IMR-90 (cell line): ENCODE measurements around the gene AMBP. TPM values are rescaled to one million over a fixed set of nuclear protein-coding genes. Genes with fewer than 3 reads are reported as not detected.

ENCODE experiments used
- ATAC-seq: fragments of 200-7000 bp; cut with Tn5 transposase; 2 replicates; pipeline ENCODE4 v1.9.1; 2020; ENCODE audit warnings: low read depth, mild to moderate bottlenecking, moderate library complexity
- BruUV-seq: library from RNA; stranded (reverse); fragments of 400-500 nt; replicated peaks from 2 replicates; lab custom pipeline; 2021; lab: Mats Ljungman, UMichigan
- CTCF ChIA-PET: fragments of 300-600 bp; formaldehyde crosslinking; extraction: SDS; loops from one replicate; lab custom pipeline; 2021; ENCODE audit warnings: antibody characterized with exemption; lab: Yijun Ruan, JAX
- POLR2A ChIA-PET: fragments of 300-600 bp; sonication (Branson Sonifier 250); formaldehyde crosslinking; loops from one replicate; lab custom pipeline; 2022; ENCODE audit warnings: antibody characterized with exemption; ENCODE audit not compliant: unreplicated experiment; lab: Charles Lee
- DNase-seq: peaks from one replicate; pipeline ENCODE4 v3.0.0; 2013
- H2AFZ ChIP-seq: replicated peaks from 2 replicates; pipeline ENCODE3; 2013; ENCODE audit warnings: low read length, mild to moderate bottlenecking; ENCODE audit not compliant: poor library complexity
- H2AK5ac ChIP-seq: 2 replicates; pipeline ENCODE4 v1.6.1; 2013; ENCODE audit warnings: low read depth, low read length, inconsistent platforms
- H2AK9ac ChIP-seq: replicated peaks from 2 replicates; pipeline ENCODE3; 2013; ENCODE audit warnings: mild to moderate bottlenecking, low read depth, low read length, moderate library complexity; ENCODE audit not compliant: poor library complexity
- H2BK120ac ChIP-seq: 2 replicates; pipeline ENCODE4 v1.6.1; 2013; ENCODE audit warnings: low read depth, low read length, inconsistent platforms
- H2BK15ac ChIP-seq: 3 replicates; pipeline ENCODE4 v1.6.1; 2013; ENCODE audit warnings: low read depth, low read length, inconsistent platforms
- H2BK20ac ChIP-seq: 2 replicates; pipeline ENCODE4 v1.6.1; 2013; ENCODE audit warnings: low read depth, mild to moderate bottlenecking, inconsistent platforms, low read length, moderate library complexity
- H2BK5ac ChIP-seq: 2 replicates; pipeline ENCODE4 v1.6.1; 2013; ENCODE audit warnings: mild to moderate bottlenecking, low read depth, low read length, inconsistent platforms; ENCODE audit not compliant: poor library complexity, severe bottlenecking
- H3K14ac ChIP-seq: replicated peaks from 2 replicates; pipeline ENCODE4 v1.6.1; 2013; ENCODE audit warnings: low read depth, low read length, inconsistent platforms
- H3K18ac ChIP-seq: 2 replicates; pipeline ENCODE4 v1.6.1; 2013; ENCODE audit warnings: low read depth, low read length, control low read depth
- H3K23ac ChIP-seq: 2 replicates; pipeline ENCODE4 v1.6.1; 2013; ENCODE audit warnings: low read depth, low read length, inconsistent platforms
- H3K27ac ChIP-seq: 2 replicates; pipeline ENCODE4 v1.5.1; 2013; ENCODE audit warnings: mild to moderate bottlenecking, control low read depth, low read length; ENCODE audit not compliant: insufficient read depth
- H3K27me3 ChIP-seq: 2 replicates; pipeline ENCODE4 v1.6.1; 2013; ENCODE audit warnings: low read length; ENCODE audit not compliant: control insufficient read depth, insufficient read depth
- H3K36me3 ChIP-seq: 2 replicates; pipeline ENCODE4 v1.6.1; 2013; ENCODE audit warnings: low read length, mixed read lengths; ENCODE audit not compliant: control insufficient read depth, insufficient read depth
- H3K4ac ChIP-seq: 2 replicates; pipeline ENCODE4 v1.6.1; 2013; ENCODE audit warnings: low read depth, low read length, inconsistent platforms
- H3K4me1 ChIP-seq: 2 replicates; pipeline ENCODE4 v1.6.1; 2013; ENCODE audit warnings: low read length, mixed read lengths; ENCODE audit not compliant: control insufficient read depth, insufficient read depth
- H3K4me2 ChIP-seq: 2 replicates; pipeline ENCODE4 v1.6.1; 2013; ENCODE audit warnings: low read depth, mild to moderate bottlenecking, control low read depth, low read length, moderate library complexity
- H3K4me3 ChIP-seq: 2 replicates; pipeline ENCODE4 v1.5.1; 2013; ENCODE audit warnings: low read depth, mild to moderate bottlenecking, control low read depth, low read length, moderate library complexity; ENCODE audit not compliant: insufficient read depth
- H3K56ac ChIP-seq: 2 replicates; pipeline ENCODE4 v1.6.1; 2013; ENCODE audit warnings: low read length, inconsistent platforms; ENCODE audit not compliant: insufficient read depth; ENCODE audit errors: extremely low read depth
- H3K79me1 ChIP-seq, 2 experiments: 2 replicates each; pipeline ENCODE4 v1.6.1; 2013; ENCODE audit warnings: low read length in 2 of 2, inconsistent platforms in 1 of 2, low read depth in 1 of 2
- H3K9ac ChIP-seq: 2 replicates; pipeline ENCODE4 v1.6.1; 2013; ENCODE audit warnings: low read depth, low read length, control low read depth
- H3K9me1 ChIP-seq: 2 replicates; pipeline ENCODE4 v1.6.1; 2013; ENCODE audit warnings: low read length, inconsistent platforms; ENCODE audit not compliant: insufficient read depth
- H3K9me3 ChIP-seq: 2 replicates; pipeline ENCODE4 v1.6.1; 2013; ENCODE audit warnings: low read length; ENCODE audit not compliant: control insufficient read depth, insufficient read depth
- H4K20me1 ChIP-seq: 2 replicates; pipeline ENCODE4 v1.6.1; 2013; ENCODE audit warnings: low read length, inconsistent platforms; ENCODE audit not compliant: insufficient read depth
- H4K5ac ChIP-seq: 2 replicates; pipeline ENCODE4 v1.6.1; 2013; ENCODE audit warnings: mild to moderate bottlenecking, low read depth, low read length, control low read depth
- H4K8ac ChIP-seq, 2 experiments: 2 replicates each; pipeline ENCODE4 v1.6.1; 2013; ENCODE audit warnings: low read depth in 2 of 2, low read length in 2 of 2, control low read depth in 1 of 2, inconsistent platforms in 1 of 2
- H4K91ac ChIP-seq: 2 replicates; pipeline ENCODE4 v1.6.1; 2013; ENCODE audit warnings: low read depth, low read length, inconsistent platforms; ENCODE audit not compliant: insufficient read depth
- CTCF ChIP-seq: conservative IDR thresholded peaks from 2 replicates; pipeline ENCODE4 v1.5.1; 2012; ENCODE audit warnings: mild to moderate bottlenecking, low read depth, low read length, improper control_type of control experiment
- FOS ChIP-seq: fragments of 150-350 bp; IDR thresholded peaks from 2 replicates; pipeline ENCODE4 v1.6.1; 2016; ENCODE audit warnings: low read depth, low read length
- MAFK ChIP-seq: IDR thresholded peaks from 2 replicates; pipeline ENCODE4 v1.6.1; 2012; ENCODE audit warnings: low read depth, low read length, improper control_type of control experiment
- MAZ ChIP-seq: IDR thresholded peaks from 2 replicates; pipeline ENCODE4 v1.6.1; 2012; ENCODE audit warnings: low read depth, mild to moderate bottlenecking, low read length, improper control_type of control experiment, moderate library complexity, borderline replicate concordance
- MXI1 ChIP-seq: IDR thresholded peaks from 2 replicates; pipeline ENCODE4 v1.6.1; 2012; ENCODE audit warnings: low read depth, mild to moderate bottlenecking, low read length, moderate library complexity, borderline replicate concordance
- NFE2L2 ChIP-seq: fragments of 150-350 bp; IDR thresholded peaks from 2 replicates; pipeline ENCODE4 v1.6.1; 2016; ENCODE audit warnings: low read depth, mild to moderate bottlenecking, low read length
- RAD21 ChIP-seq: IDR thresholded peaks from 2 replicates; pipeline ENCODE4 v1.6.1; 2012; ENCODE audit warnings: low read length, improper control_type of control experiment
- SMC3 ChIP-seq: fragments of 150-350 bp; IDR thresholded peaks from 2 replicates; pipeline ENCODE4 v1.6.1; 2016; ENCODE audit warnings: low read depth, mild to moderate bottlenecking, antibody characterized with exemption, low read length, moderate library complexity
- WGBS, 2 experiments: methylation state at CpG; one replicate each; pipeline versions ENCODE4 v1.1.5 to v1.1.7; 2013; ENCODE audit warnings: missing lambda C conversion rate in 2 of 2; ENCODE audit not compliant: insufficient read length in 1 of 2; ENCODE audit errors: extremely low coverage in 2 of 2; 5-methylcytosine and 5-hydroxymethylcytosine counted together
- dilution Hi-C: fragments of 300-500 bp; cut with HindIII; formaldehyde crosslinking; loops from one replicate; pipeline ENCODE4 v1.14.3; 2018; ENCODE audit warnings: low sequenced_read_pairs; ENCODE audit not compliant: unreplicated experiment
- in situ Hi-C: fragments of 300-500 bp; cut with MboI; formaldehyde crosslinking; loops from 3 replicates; pipeline ENCODE4 v1.14.3; 2019; ENCODE audit warnings: low sequenced_read_pairs, inconsistent platforms, mixed read lengths
- intact Hi-C: fragments of 100-400 bp; cut with micrococcal nuclease; formaldehyde crosslinking; loops from 2 replicates; pipeline ENCODE4 v1.10.0; 2022
- polyA plus RNA-seq, 3 experiments: library from polyadenylated mRNA; depleted of rRNA; stranded (reverse); fragments of >200 nt; gene quantifications; 2 replicates each; pipeline ENCODE4 v1.2.3, GENCODE V29; 2012; ENCODE audit warnings: low replicate concordance in 1 of 3
- total RNA-seq: library from RNA; depleted of rRNA; stranded (reverse); fragments of >200 nt; gene quantifications from 2 replicates; pipeline ENCODE4 v1.2.3, GENCODE V29; 2012

The AMBP gene
- total and polyA plus RNA-seq, 2 of the 4 experiments (the other 2 are of a cell fraction) = not detected

DNA sequence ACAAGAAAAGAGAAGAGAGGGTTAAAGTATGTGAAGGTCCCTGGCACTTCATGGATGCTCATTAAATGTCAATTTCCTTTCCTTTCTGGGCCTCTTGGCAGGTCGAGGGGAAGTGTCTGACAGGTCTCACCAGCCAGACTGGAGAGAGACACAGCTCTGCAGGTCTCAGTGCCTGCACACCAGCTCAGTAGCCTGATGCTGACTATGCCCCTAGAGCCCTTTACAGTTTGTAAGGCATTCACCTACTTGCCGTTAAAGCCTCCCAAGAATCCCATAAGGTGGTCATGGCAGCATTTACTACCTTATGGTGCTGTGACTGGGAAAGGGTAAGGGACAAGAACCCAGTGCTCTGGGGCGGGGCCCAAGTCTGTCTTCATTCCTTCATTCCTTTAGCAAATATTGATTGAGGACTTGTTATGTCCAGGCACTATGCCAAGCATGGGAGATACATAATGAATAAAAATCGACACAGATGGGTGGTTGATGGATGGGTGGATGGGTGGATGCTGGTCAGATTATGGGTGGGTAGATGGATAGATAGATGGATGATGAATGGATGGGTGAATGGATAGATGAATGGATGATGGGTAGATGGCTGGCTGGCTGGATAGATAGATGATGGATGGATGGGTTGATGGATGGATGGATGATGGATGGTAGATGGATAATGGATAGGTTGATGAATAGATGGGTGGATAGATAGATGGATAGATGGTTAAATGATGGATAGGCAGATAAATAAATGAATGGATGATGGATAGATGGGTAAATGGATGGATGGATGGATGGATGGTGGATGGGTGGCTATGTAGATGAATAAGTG, 42.3 kb upstream of the AMBP start:
- H3K4me2 ChIP-seq = no peak overlapping the region
- no peaks in the 10 kb centered on the region for H3K9me1 ChIP-seq
- no peak overlapping the region for H4K8ac ChIP-seq
- no peak for ATAC-seq
- H3K18ac ChIP-seq = no peak overlapping the region
- no peak overlapping the region for H3K14ac ChIP-seq
- DNase-seq = no peak
- H3K36me3 ChIP-seq = no peaks in the 10 kb centered on the region
- no peaks in the 10 kb centered on the region for H4K20me1 ChIP-seq
- 0 out of 2 replicates have a peak, but pooled peaks cover 2% of the 10 kb centered on the region for H3K9me3 ChIP-seq
- no peak overlapping the region for H3K56ac ChIP-seq
- no peak overlapping the region for H2BK120ac ChIP-seq
- dilution Hi-C loops = no loop called here
- peaks cover 79% of the 10 kb centered on the region for H3K27me3 ChIP-seq
- no peak overlapping the region for H3K9ac ChIP-seq
- H3K4me3 ChIP-seq = no peak overlapping the region
- H3K23ac ChIP-seq = no peak overlapping the region
- H3K4me1 ChIP-seq = no peaks in the 10 kb centered on the region
- no peak for TF ChIP-seq NFE2L2
- no peak for TF ChIP-seq FOS
- no peak for TF ChIP-seq MXI1
- no peak for TF ChIP-seq MAFK
- no peak for TF ChIP-seq CTCF
- TF ChIP-seq MAZ = no peak
- no peak for TF ChIP-seq RAD21
- no peak for TF ChIP-seq SMC3
- no peak overlapping the region for H4K5ac ChIP-seq
- no peak overlapping the region for H2BK20ac ChIP-seq
- no peak overlapping the region for H2BK15ac ChIP-seq
- no peak overlapping the region for H3K27ac ChIP-seq
- 8% methylated on average over 1 of the region's 4 CpGs; no CpG with 5 or more reads in 1 of the 2 experiments for WGBS, 2 experiments
- POLR2A ChIA-PET = no interaction called here
- no peak overlapping the region for H4K91ac ChIP-seq
- intact Hi-C loops = no loop called here
- H2AFZ ChIP-seq = no peak overlapping the region
- no peak overlapping the region for H2BK5ac ChIP-seq
- in situ Hi-C loops = no loop called here
- CTCF ChIA-PET = no interaction called here
- no TSS peak for BruUV-seq
- H2AK9ac ChIP-seq = no peak overlapping the region
- H2AK5ac ChIP-seq = no peak overlapping the region
- no peaks in the 10 kb centered on the region for H3K79me1 ChIP-seq
- H3K4ac ChIP-seq = no peak overlapping the region
